MM.1S (cell line): ENCODE measurements around the gene ARHGEF7.

Experiments used
- CTCF ChIP-seq: fragments of 300-600 bp; sonication (generic); IDR thresholded peaks from 2 replicates; pipeline ENCODE4 v1.5.1; 2016; ENCODE audit warnings: antibody characterized with exemption, low read length, mixed read lengths
- EZH2 ChIP-seq: fragments of 300-600 bp; sonication (generic); optimal IDR thresholded peaks from 2 replicates; pipeline ENCODE3; 2017; ENCODE audit warnings: low read depth, mild to moderate bottlenecking, antibody characterized with exemption, low read length, mixed read lengths

DNA sequence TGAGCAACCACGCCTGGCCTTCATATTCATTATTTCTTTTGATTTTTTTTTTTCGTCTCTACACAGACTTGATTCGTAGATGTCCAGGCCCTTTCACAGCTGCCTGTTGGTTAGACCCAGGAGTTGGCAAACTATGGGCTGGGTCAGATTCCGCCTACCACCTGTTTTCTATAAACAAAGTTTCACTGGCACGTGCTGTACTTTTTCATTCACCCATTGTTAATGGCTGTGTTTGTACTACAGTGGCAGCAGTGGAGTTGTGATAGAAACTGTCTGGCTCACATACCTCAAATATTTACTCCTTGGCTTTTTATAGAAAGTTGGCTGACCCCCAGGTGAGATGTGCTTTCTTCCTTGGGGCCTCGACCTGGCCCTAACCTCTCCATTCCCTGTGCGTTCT is 132.4 kb downstream of the ARHGEF7 start:
- TF ChIP-seq CTCF, result no peak
- TF ChIP-seq EZH2, result no peak
